A549 (cell line): ENCODE results near the gene IGSF22. TPM values are rescaled to one million over a fixed set of nuclear protein-coding genes. Genes with fewer than 3 reads are reported as not detected.

Experiments used
- ATAC-seq, 2 experiments: fragments of 200-7000 bp in 1 of 2; fragments of >200 bp in 1 of 2; cut with Nextera tagmentation in 1 of 2; cut with Tn5 transposase in 1 of 2; 3 replicates each; pipeline versions ENCODE4 v1.8.0 to v1.9.1; 2018 to 2020; ENCODE audit warnings: mild to moderate bottlenecking in 1 of 2, moderate library complexity in 1 of 2
- CTCF ChIA-PET: fragments of 300-600 bp; sonication (Branson Sonifier 250); formaldehyde crosslinking; extraction: SDS; loops from one replicate; lab custom pipeline; 2021; ENCODE audit warnings: antibody characterized with exemption, inconsistent platforms; lab: Yijun Ruan, JAX
- POLR2A ChIA-PET: fragments of 350-600 bp; formaldehyde crosslinking; extraction: SDS; loops from one replicate; lab custom pipeline; 2021; ENCODE audit warnings: antibody characterized with exemption, inconsistent platforms; lab: Yijun Ruan, JAX
- DNase-seq, 2 experiments: peaks; one replicate each; pipeline versions ENCODE4 v3.0.0 to v3.0.0-alpha.2; 2011 to 2016; ENCODE audit warnings: low read depth in 1 of 2, low spot score in 1 of 2
- FAIRE-seq: peaks from 2 replicates; lab custom pipeline; 2011; peaks lifted over from hg19 to GRCh38; lab: Jason Lieb, UNC
- H3K27ac ChIP-seq, 2 experiments: fragments of >200 bp; sonication (Bioruptor Twin); formaldehyde crosslinking; 3 replicates each; pipeline ENCODE4 v1.5.1; 2016 to 2017
- H3K4me1 ChIP-seq: fragments of >200 bp; sonication (Bioruptor Twin); formaldehyde crosslinking; 3 replicates; pipeline ENCODE4 v1.6.1; 2016
- H3K4me2 ChIP-seq: fragments of >200 bp; sonication (Bioruptor Twin); formaldehyde crosslinking; 3 replicates; pipeline ENCODE4 v1.6.1; 2016
- H3K4me3 ChIP-seq: fragments of >200 bp; sonication (Bioruptor Twin); formaldehyde crosslinking; 3 replicates; pipeline ENCODE4 v1.5.1; 2016
- H3K9me3 ChIP-seq: fragments of >200 bp; sonication (Bioruptor Twin); formaldehyde crosslinking; 3 replicates; pipeline ENCODE4 v1.6.1; 2016
- ATOH8 ChIP-seq: fragments of 250-450 bp; sonication (Bioruptor Pico); IDR thresholded peaks from 2 replicates; pipeline ENCODE4 v1.5.0; 2020; ENCODE audit warnings: low read depth, mild to moderate bottlenecking, moderate library complexity
- BCL3 ChIP-seq: fragments of >200 bp; sonication (Bioruptor Twin); formaldehyde crosslinking; IDR thresholded peaks from 3 replicates; pipeline ENCODE4 v1.6.1; 2016
- BHLHE40 ChIP-seq: IDR thresholded peaks from 2 replicates; pipeline ENCODE4 v1.6.1; 2012; ENCODE audit warnings: low read depth, low read length, inconsistent platforms
- CEBPB ChIP-seq, 2 experiments: fragments of >200 bp in 1 of 2; sonication (Bioruptor Twin) in 1 of 2; formaldehyde crosslinking in 1 of 2; IDR thresholded peaks; 2 replicates each; pipeline ENCODE4 v1.6.1; 2012 to 2016
- CHD4 ChIP-seq: fragments of 200-600 bp; sonication (generic); IDR thresholded peaks from 2 replicates; pipeline ENCODE4 v1.6.1; 2016; ENCODE audit warnings: antibody characterized with exemption, mild to moderate bottlenecking, borderline replicate concordance
- EP300 ChIP-seq, 2 experiments: fragments of >200 bp; sonication (Bioruptor Twin); formaldehyde crosslinking; IDR thresholded peaks; 2 replicates in 1 of 2; 3 replicates in 1 of 2; pipeline ENCODE4 v1.6.1; 2016 to 2017
- FOSB ChIP-seq: fragments of 250-450 bp; sonication (Bioruptor Pico); IDR thresholded peaks from 2 replicates; pipeline ENCODE4 v1.5.0; 2020; ENCODE audit warnings: mild to moderate bottlenecking, moderate library complexity
- HMGXB4 ChIP-seq: fragments of 250-450 bp; sonication (Bioruptor Pico); IDR thresholded peaks from 2 replicates; pipeline ENCODE4 v1.5.0; 2021; ENCODE audit warnings: mild to moderate bottlenecking, moderate library complexity, borderline replicate concordance
- HOXA7 ChIP-seq: fragments of 250-450 bp; sonication (Bioruptor Pico); IDR thresholded peaks from 2 replicates; pipeline ENCODE4 v1.5.0; 2020; ENCODE audit warnings: mild to moderate bottlenecking, moderate library complexity
- KDM1A ChIP-seq: fragments of 200-600 bp; sonication (generic); IDR thresholded peaks from 2 replicates; pipeline ENCODE4 v1.6.1; 2016; ENCODE audit warnings: low read depth, mild to moderate bottlenecking
- KDM5A ChIP-seq: fragments of 200-600 bp; sonication (generic); IDR thresholded peaks from 2 replicates; pipeline ENCODE4 v1.6.1; 2016; ENCODE audit warnings: antibody characterized with exemption, mild to moderate bottlenecking
- MYC ChIP-seq: IDR thresholded peaks from 2 replicates; pipeline ENCODE4 v1.6.1; 2012; ENCODE audit warnings: mild to moderate bottlenecking, inconsistent platforms, low read length, improper control_type of control experiment, borderline replicate concordance
- NFE2L2 ChIP-seq: fragments of 150-350 bp; conservative IDR thresholded peaks from 2 replicates; pipeline ENCODE4 v1.6.1; 2014; ENCODE audit warnings: low read length
- NR3C1 ChIP-seq: fragments of >200 bp; sonication (Bioruptor Twin); formaldehyde crosslinking; IDR thresholded peaks from 3 replicates; pipeline ENCODE4 v1.6.1; 2017
- RAD21 ChIP-seq, 2 experiments: fragments of >200 bp in 1 of 2; sonication (Bioruptor Twin) in 1 of 2; formaldehyde crosslinking in 1 of 2; IDR thresholded peaks in 1 of 2; conservative IDR thresholded peaks in 1 of 2; 2 replicates in 1 of 2; 3 replicates in 1 of 2; pipeline ENCODE4 v1.6.1; 2012 to 2018; ENCODE audit warnings: inconsistent platforms in 1 of 2
- REST ChIP-seq: fragments of 200-600 bp; sonication (generic); IDR thresholded peaks from 2 replicates; pipeline ENCODE4 v1.6.1; 2016; ENCODE audit warnings: antibody characterized with exemption, mild to moderate bottlenecking, moderate library complexity
- RFX5 ChIP-seq: fragments of 450-650 bp; IDR thresholded peaks from 2 replicates; pipeline ENCODE4 v1.7.1; 2014; ENCODE audit warnings: antibody characterized with exemption, mild to moderate bottlenecking, moderate library complexity
- SREBF2 ChIP-seq: fragments of 450-650 bp; IDR thresholded peaks from 2 replicates; pipeline ENCODE4 v1.6.1; 2014; ENCODE audit warnings: mild to moderate bottlenecking, moderate library complexity
- USF2 ChIP-seq: fragments of 450-650 bp; IDR thresholded peaks from 2 replicates; pipeline ENCODE4 v1.6.1; 2014; ENCODE audit warnings: antibody characterized with exemption
- ZC3H11A ChIP-seq: fragments of 450-650 bp; IDR thresholded peaks from 2 replicates; pipeline ENCODE4 v1.6.1; 2014; ENCODE audit warnings: antibody characterized with exemption, mild to moderate bottlenecking
- WGBS: methylation state at CpG from one replicate; pipeline ENCODE4 v1.1.6; 2017; ENCODE audit errors: missing lambda C conversion rate; 5-methylcytosine and 5-hydroxymethylcytosine counted together
- polyA minus RNA-seq: library from RNA; depleted of rRNA, polyadenylated mRNA; stranded (reverse); fragments of >200 nt; gene quantifications from 2 replicates; pipeline ENCODE4 v1.2.3, GENCODE V29; 2011; rRNA and poly(A)+ RNA removed
- polyA plus RNA-seq, 4 experiments: library from polyadenylated mRNA; depleted of rRNA in 3 of 4; stranded (reverse); fragments of >200 nt; fragmentation: RNase III in 1 of 4; extraction: RNeasy Plus Mini Kit Qiagen cat#74134 plus additional on column Dnase treatment in 1 of 4; gene quantifications; 2 replicates in 3 of 4; 3 replicates in 1 of 4; pipeline ENCODE4 v1.2.3, GENCODE V29; 2011 to 2017

Gene IGSF22
- 0.06 TPM in 1 of 2 replicates, not detected in the other for polyA plus RNA-seq (2011; rRNA removed)
- polyA plus RNA-seq (2012; cell fraction: cytosol; rRNA removed), result not detected in 2 replicates
- polyA plus RNA-seq (2012; cell fraction: nucleus; rRNA removed), result 0.02 TPM in 1 of 2 replicates, not detected in the other
- polyA plus RNA-seq (2017; fragmentation: RNase III; extraction: RNeasy Plus Mini Kit Qiagen cat#74134 plus additional on column Dnase treatment), result 0.03 TPM in 2 of 3 replicates, not detected in the other
- not detected in 2 replicates for polyA minus RNA-seq

- CTCF ChIA-PET, result interaction anchor here (0.6 to 1.6 kb wide), 5 partner anchors 15 to 186 kb away, joined by 3 to 8 read pairs (median 3); partner anchors contain the start of gene SPTY2D1
- no peaks in the 10 kb centered on the region for H3K4me1 ChIP-seq
These were observed at the start of gene IGSF22 for GRCh38 chr11:18726040-18726439. Gene IGSF22 (minus strand): TSS chr11:18726188. CDS start chr11:18724236, 1,952 bp downstream.

GRCh38 chr11:18774801-18775200, 48.8 kb upstream of the IGSF22 start:
- no peaks in the 10 kb centered on the region for H3K9me3 ChIP-seq
- DNase-seq, result no peak
- H3K4me3 ChIP-seq, result no peak overlapping the region
- H3K4me1 ChIP-seq, result no peaks in the 10 kb centered on the region
- FAIRE-seq, result no peak
- 56% methylated on average over 7 of the region's 7 CpGs for WGBS
- no peak overlapping the region for H3K27ac ChIP-seq
- no peak overlapping the region for H3K4me2 ChIP-seq
- ChIA-PET POLR2A (no interaction called here), CTCF (interaction anchor here (0.7 to 11.5 kb wide), 20 partner anchors 10 to 659 kb away, joined by 3 to 182 read pairs (median 6); no protein-coding TSS in a partner anchor)
- ATAC-seq, result no peak
- no peak for TF ChIP-seq CHD4
- no peak for TF ChIP-seq ATOH8 (CRISPR knock-in tag)
- no peak for TF ChIP-seq KDM5A
- no peak for TF ChIP-seq HMGXB4 (CRISPR knock-in tag)
- no peak for TF ChIP-seq REST
- no peak for TF ChIP-seq HOXA7 (CRISPR knock-in tag)
- TF ChIP-seq BHLHE40, result no peak
- TF ChIP-seq USF2, result no peak
- no peak for TF ChIP-seq ZC3H11A
- TF ChIP-seq BCL3, result no peak
- TF ChIP-seq NR3C1, result no peak
- no peak for TF ChIP-seq FOSB (CRISPR knock-in tag)
- TF ChIP-seq KDM1A, result no peak
- TF ChIP-seq, all 56 proteins: peak for 0

More at GRCh38 chr11:18726040-18726439, at the start of gene IGSF22:
- ATAC-seq (no peak), DNase-seq (no peak), FAIRE-seq (no peak)
- Histone ChIP-seq H3K27ac (no peak within 1 kb of the TSS), H3K4me3 (no peak within 1 kb of the TSS), H3K4me2 (no peak within 1 kb of the TSS), H3K9me3 (no peaks in the 10 kb centered on the region)
- WGBS, result 64% methylated on average over 5 of the region's 7 CpGs
- TF ChIP-seq EP300 (IDR thresholded peaks at IDR 0.05) (no peak), RFX5 (no peak), MYC (no peak), SREBF2 (no peak), RAD21 (conservative IDR thresholded peaks at IDR 0.05 in 1 of 2, IDR thresholded peaks at IDR 0.05 in 1 of 2) (no peak), BCL3 (no peak), NFE2L2 (no peak), CEBPB (IDR thresholded peaks at IDR 0.05) (no peak)
- POLR2A ChIA-PET, result no interaction called here
